Kidney (tissue), 22 donors: Measurements from ENCODE around the gene PRB3. TPM values are rescaled to one million over a fixed set of nuclear protein-coding genes. Genes with fewer than 3 reads are reported as not detected.

Source experiments
- DNase-seq, 5 donors: peaks; one replicate each; pipeline ENCODE4 v3.0.0-alpha.2; 2013 to 2020
- FAIRE-seq: peaks from 2 replicates; lab custom pipeline; 2012; peaks lifted over from hg19 to GRCh38; lab: Jason Lieb, UNC
- H3K27ac ChIP-seq, 2 donors: one replicate each; pipeline ENCODE4 v1.7.0; 2013; ENCODE audit warnings: low read depth in 2 of 2, low read length in 2 of 2, inconsistent platforms in 1 of 2
- H3K27me3 ChIP-seq: one replicate; pipeline ENCODE4 v1.7.1; 2013; ENCODE audit warnings: low read length, inconsistent platforms; ENCODE audit not compliant: control insufficient read depth, insufficient read depth
- H3K36me3 ChIP-seq, 3 donors: one replicate each; pipeline versions ENCODE4 v1.7.0 to v1.7.1; 2013; ENCODE audit warnings: low read length in 3 of 3, control low read depth in 1 of 3, inconsistent platforms in 1 of 3; ENCODE audit not compliant: insufficient read depth in 3 of 3, control insufficient read depth in 2 of 3
- H3K4me1 ChIP-seq, 3 donors: one replicate each; pipeline versions ENCODE4 v1.7.0 to v1.7.1; 2013; ENCODE audit warnings: low read length in 3 of 3, inconsistent platforms in 1 of 3, low read depth in 1 of 3; ENCODE audit not compliant: control insufficient read depth in 2 of 3, insufficient read depth in 2 of 3
- H3K4me3 ChIP-seq, 3 donors: one replicate each; pipeline versions ENCODE4 v1.7.0 to v1.8.1; 2013; ENCODE audit warnings: low read length in 3 of 3, control low read depth in 1 of 3, inconsistent platforms in 1 of 3
- H3K9ac ChIP-seq, 3 donors: one replicate each; pipeline versions ENCODE4 v1.7.0 to v1.7.1; 2013; ENCODE audit warnings: low read length in 3 of 3, control low read depth in 1 of 3, inconsistent platforms in 1 of 3
- H3K9me3 ChIP-seq, 3 donors: one replicate each; pipeline versions ENCODE4 v1.7.0 to v1.7.1; 2013; ENCODE audit warnings: low read length in 3 of 3, control low read depth in 1 of 3, inconsistent platforms in 1 of 3; ENCODE audit not compliant: control insufficient read depth in 2 of 3, insufficient read depth in 1 of 3
- CTCF ChIP-seq: IDR thresholded peaks from 3 replicates; pipeline ENCODE4 v1.5.1; 2012; ENCODE audit warnings: mild to moderate bottlenecking, moderate library complexity, borderline replicate concordance; ENCODE audit not compliant: insufficient read depth; ENCODE audit errors: extremely low read depth
- intact Hi-C: fragments of 100-400 bp; cut with DNase I; formaldehyde crosslinking; loops from one replicate; pipeline ENCODE4 v1.11.1; 2022
- long read RNA-seq, 10 donors: library from polyadenylated mRNA in 1 of 10; unstranded in 1 of 10; transcript quantifications; one replicate each; pipeline ENCODE4 v2.0.0 and lab custom pipeline, GENCODE V29; 2021 to 2026
- polyA plus RNA-seq: library from polyadenylated mRNA; stranded (reverse); fragments of 350-450 nt; fragmentation: Illumina TruSeq; extraction: RNeasy Lipid Tissue Mini Kit (QIAGEN cat#74804); gene quantifications from one replicate; pipeline ENCODE4 v1.2.3, GENCODE V29; 2014; ENCODE audit warnings: low read depth, low replicate concordance; ENCODE audit not compliant: insufficient read depth
- total RNA-seq: library from RNA; stranded (reverse); fragmentation: NEBNext Ultra II Directional; extraction: Animal tissue kit (Norgen Biotek cat#: 25700); gene quantifications from one replicate; pipeline ENCODE4 v1.2.1, GENCODE V29; 2021
- donor health status: control.
- donor health status: control.
- donor health status: control.
- donor health status: control.
- donor health status: control.
- donor health status: DM: yes; HTN: yes; CAD: no.
- donor health status: Normal renal cell carcinoma (clear cell type).

PRB3 gene
- total RNA-seq (not detected), polyA plus RNA-seq (not detected)
- long read RNA-seq, donor 1 = 0 reads
- long read RNA-seq, donor 2 = 0 reads
- long read RNA-seq, donor 3 = 0 reads
- long read RNA-seq, donor 4 = 0 reads
- long read RNA-seq, donor 5 = 0 reads
- long read RNA-seq, donor 6 = 0 reads
- long read RNA-seq, donor 7 = 0 reads
- long read RNA-seq, donor 8 = 0 reads
- long read RNA-seq, donor 9 = 0 reads
- long read RNA-seq, donor 10 = 0 reads

GRCh38 chr12:11269607-11270006 is at the start of gene PRB3:
Gene PRB3, minus strand, starts transcription at chr12:11269707. Its CDS starts 38 bp downstream, at chr12:11269669.
- no peak for DNase-seq
- Histone ChIP-seq H3K27me3 (no peaks in the 10 kb centered on the region), H3K9ac (no peak within 1 kb of the TSS), H3K4me1 (no peaks in the 10 kb centered on the region), H3K9me3 (no peaks in the 10 kb centered on the region), H3K36me3 (no peaks in the 10 kb centered on the region), H3K27ac (no peak within 1 kb of the TSS), H3K4me3 (no peak within 1 kb of the TSS)
- no peak for TF ChIP-seq CTCF
- intact Hi-C loops = no loop called here
- FAIRE-seq = no peak

GRCh38 chr12:11310336-11310735 is 40.8 kb upstream of the PRB3 start, which contains the start of gene PRB4:
Gene PRB4, minus strand, starts transcription at chr12:11310436. Its CDS starts 38 bp downstream, at chr12:11310398.
- H3K4me1 ChIP-seq = no peaks in the 10 kb centered on the region
- FAIRE-seq (no peak), DNase-seq (no peak)
- no peak within 1 kb of the TSS for H3K4me3 ChIP-seq
- no peak within 1 kb of the TSS for H3K9ac ChIP-seq
- no peak within 1 kb of the TSS for H3K27ac ChIP-seq
- H3K27me3 ChIP-seq = no peaks in the 10 kb centered on the region
- intact Hi-C loops = no loop called here
- no peak for TF ChIP-seq CTCF
- no peaks in the 10 kb centered on the region for H3K36me3 ChIP-seq
- peaks cover 0 to 3% (median 2%) of the 10 kb centered on the region in 3 donors for H3K9me3 ChIP-seq

GRCh38 chr12:11307143-11307542 is 37.6 kb upstream of the PRB3 start:
- Histone ChIP-seq H3K9ac (no peak overlapping the region), H3K27ac (no peak overlapping the region), H3K4me1 (no peaks in the 10 kb centered on the region), H3K36me3 (no peaks in the 10 kb centered on the region), H3K27me3 (no peaks in the 10 kb centered on the region), H3K4me3 (no peak overlapping the region), H3K9me3 (peaks cover 0 to 3% (median 2%) of the 10 kb centered on the region in 3 donors)
- DNase-seq = no peak
- TF ChIP-seq CTCF = no peak
- intact Hi-C loops = no loop called here
- no peak for FAIRE-seq
